Measurements from ENCODE around the gene TAF9.

- no peak for TF ChIP-seq CTCF (conservative IDR thresholded peaks at IDR 0.05; ENCODE audit: low read length)
- no peak for TF ChIP-seq EZH2phosphoT487 (IDR thresholded peaks at IDR 0.05; ENCODE audit: borderline replicate concordance)
Measured at GRCh38 chr5:69359699-69360098, 9.6 kb downstream of the TAF9 start.

Measured in Loucy (cell line).